Fibroblast of gingiva (primary cell): ENCODE data around the gene FN3K.
"Not testable (repeated sequence)": the region's sequence is repeated elsewhere in the genome, so short reads cannot be mapped to it uniquely, and the experiment has no call there.

Experiments used
- DNase-seq: peaks from one replicate; pipeline ENCODE4 v3.0.0-alpha.2; 2011; ENCODE audit warnings: low read depth

The FN3K gene

GRCh38 chr17:82737967-82738877 lies 2.8 kb downstream of the FN3K start:
- DNase-seq: no peak

GRCh38 chr17:82740906-82741759 lies 5.7 kb downstream of the FN3K start:
- no peak for DNase-seq

DNA sequence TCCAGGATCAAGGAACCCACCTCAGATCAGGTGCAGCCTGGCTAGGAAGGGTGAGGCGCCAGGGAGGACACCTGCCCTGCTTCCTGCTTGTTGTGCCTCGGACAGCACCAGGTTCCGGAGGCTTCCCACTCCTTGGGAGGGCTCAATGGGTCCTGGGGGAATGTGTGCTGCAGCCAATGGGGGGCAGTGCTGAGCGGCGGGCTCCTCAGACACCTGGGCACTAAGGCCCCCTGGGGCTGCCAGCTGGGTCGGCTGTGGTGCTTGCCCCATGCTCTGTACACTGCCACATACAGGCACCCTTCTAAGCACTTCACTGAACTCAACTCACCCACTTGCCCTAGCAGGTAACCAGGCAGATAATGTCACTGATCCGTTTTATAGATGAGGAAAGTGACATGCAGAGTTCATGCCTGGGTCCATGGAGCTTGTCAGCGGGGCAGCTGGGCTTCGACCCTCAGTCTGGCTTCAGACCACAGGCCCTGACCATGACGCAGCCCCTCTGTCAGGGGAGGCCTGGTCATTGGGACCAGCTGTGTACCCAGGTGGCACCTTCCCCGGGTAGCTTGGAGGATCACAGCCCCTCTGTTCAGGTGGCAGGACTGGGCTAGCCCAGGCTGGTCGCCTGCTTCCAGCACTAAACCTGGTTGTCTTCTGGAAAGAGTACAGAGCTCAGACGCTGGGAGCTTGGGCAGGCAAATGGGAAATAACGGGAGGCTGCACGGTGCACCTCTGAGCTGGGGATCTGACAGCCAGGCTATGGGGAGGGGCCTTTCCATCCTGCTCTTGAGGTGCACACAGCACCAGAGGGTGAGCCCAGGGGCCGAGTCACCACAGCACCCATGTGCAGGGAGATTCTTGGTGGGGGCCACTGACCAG lies 8.2 kb downstream of the FN3K start:
- no peak for DNase-seq

- DNase-seq: not testable (repeated sequence)
Measured at GRCh38 chr17:82744736-82745135, 9.3 kb downstream of the FN3K start.

DNA sequence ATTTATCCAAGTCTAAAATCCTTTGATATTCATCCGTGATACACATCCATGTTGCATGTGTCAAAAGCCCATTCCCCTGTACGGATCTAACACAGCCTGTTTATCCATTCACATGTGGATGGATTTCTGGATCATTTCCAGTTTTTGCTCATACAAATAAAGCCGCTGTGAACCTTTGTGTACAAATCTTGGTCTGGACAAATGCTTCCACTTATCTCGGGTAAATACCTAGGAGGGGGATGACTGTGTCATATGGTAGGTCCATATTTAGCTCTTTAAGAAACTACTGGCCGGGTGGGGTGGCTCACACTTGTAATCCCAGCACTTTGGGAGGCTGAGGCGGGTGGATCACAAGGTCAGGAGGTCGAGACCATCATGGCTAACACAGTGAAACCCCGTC lies 10.1 kb downstream of the FN3K start:
- no peak for DNase-seq

- DNase-seq: no peak
Measured at GRCh38 chr17:82748756-82749155, 13.3 kb downstream of the FN3K start.

DNA sequence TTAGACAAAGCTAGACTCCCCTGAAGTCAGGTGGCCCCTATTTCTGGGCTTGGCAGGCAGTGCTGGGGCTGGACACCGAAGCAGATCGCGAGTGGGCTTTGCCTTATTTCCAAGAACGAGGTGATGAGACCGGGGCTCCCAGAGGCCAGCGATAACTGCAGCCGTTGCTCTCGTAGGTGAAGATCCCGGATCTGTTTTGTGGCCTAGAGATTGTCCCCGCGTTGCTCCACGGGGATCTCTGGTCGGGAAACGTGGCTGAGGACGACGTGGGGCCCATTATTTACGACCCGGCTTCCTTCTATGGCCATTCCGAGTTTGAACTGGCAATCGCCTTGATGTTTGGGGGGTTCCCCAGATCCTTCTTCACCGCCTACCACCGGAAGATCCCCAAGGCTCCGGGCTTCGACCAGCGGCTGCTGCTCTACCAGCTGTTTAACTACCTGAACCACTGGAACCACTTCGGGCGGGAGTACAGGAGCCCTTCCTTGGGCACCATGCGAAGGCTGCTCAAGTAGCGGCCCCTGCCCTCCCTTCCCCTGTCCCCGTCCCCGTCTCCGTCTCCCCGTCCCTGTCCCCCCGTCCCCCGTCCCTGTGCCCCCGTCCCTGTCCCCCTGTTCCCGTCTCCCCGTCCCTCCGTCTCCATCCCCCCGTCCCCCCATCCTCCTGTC lies 15.0 kb downstream of the FN3K start:
- no peak for DNase-seq

DNA sequence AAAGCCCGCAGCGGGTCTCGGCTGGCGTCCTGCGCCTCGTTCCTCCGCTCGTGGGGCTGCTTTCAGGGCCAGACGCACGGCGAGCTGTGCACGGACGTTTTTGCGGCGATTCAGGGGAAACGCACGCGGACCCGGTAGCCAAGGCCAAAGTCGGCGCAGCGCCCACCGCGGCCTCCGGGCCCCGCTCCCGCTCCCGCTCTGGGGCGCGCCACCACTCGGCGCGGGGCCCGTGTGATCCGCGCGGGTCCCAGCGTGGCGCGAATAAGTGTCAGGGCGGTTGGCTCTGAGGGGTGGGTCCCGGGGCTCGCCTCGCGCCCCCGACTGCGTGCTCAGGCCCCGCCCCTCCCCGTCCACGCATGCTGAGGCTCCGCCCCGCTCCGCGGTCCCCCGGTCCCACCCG lies 15.8 kb downstream of the FN3K start:
- DNase-seq: no peak

- peak; percentile 88 for DNase-seq
Measured at GRCh38 chr17:82751571-82752370, 16.4 kb downstream of the FN3K start, which contains the start of gene TBCD. TBCD (plus strand) TSS chr17:82752065; CDS start chr17:82752194, 129 bp downstream.

DNA sequence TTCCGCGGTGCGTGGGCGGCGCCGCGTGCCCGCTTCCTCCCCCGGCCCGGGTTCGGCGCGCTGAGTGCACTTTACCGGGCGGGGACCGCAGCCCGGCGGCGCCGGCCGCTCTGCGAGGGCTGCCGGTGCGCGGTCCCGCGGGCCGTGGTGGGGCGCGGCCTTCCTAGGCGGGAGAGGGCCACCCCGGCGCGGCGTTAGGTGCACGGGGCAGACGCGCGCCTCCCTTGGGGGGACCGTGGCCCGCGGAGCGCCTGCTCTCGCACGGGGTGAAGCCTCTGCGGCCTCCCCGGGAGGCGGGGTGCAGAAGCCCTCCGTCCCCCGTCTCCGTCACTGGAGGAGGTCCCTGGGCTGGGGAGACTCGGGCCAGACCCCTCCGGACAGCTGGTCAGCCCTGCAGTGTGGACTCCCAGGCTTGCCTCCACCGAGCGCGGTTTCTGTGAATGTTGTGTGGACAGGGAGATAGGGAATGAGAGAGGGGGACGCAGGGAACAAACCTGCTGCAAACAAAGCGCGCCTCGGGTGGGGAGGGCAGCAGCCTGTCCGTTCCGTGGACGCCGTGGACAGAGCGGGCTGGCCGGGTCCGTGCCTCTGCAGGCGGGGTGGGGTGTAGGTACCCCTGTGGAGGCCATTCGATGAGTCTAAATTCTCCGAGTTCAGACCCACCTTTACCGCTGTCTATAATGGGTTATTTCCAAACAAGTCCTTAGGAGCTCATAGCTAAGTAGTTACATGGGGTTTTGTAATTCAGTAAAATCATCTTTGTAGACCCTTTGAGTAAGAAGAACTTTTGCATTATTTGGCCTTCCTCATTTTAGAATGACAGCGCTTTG lies 17.2 kb downstream of the FN3K start:
- DNase-seq: no peak

GRCh38 chr17:82753201-82753464 lies 17.7 kb downstream of the FN3K start:
- DNase-seq: no peak

- no peak for DNase-seq
Measured at GRCh38 chr17:82754297-82755208, 19.1 kb downstream of the FN3K start.

GRCh38 chr17:82756166-82756565 lies 20.8 kb downstream of the FN3K start:
- DNase-seq: no peak

DNA sequence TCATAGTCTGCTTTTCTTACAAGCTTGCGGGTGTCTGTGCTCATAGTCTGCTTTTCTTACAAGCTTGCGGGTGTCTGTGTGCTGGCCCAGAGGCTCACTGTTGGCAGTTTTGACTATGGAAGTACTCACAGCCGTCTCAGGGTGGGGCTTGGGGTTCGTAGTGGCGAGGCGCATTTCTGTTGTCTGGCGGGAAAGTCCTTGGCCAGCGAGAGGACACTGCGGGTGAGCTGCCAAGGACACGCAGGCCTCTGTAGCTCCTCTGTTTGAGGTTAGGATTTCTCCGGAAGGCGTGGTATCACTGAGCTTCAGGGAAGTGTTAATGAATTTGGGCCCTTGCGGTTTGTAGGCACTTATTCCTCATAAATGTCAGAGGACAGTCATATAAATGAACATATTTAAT lies 30.0 kb downstream of the FN3K start:
- DNase-seq: no peak

DNA sequence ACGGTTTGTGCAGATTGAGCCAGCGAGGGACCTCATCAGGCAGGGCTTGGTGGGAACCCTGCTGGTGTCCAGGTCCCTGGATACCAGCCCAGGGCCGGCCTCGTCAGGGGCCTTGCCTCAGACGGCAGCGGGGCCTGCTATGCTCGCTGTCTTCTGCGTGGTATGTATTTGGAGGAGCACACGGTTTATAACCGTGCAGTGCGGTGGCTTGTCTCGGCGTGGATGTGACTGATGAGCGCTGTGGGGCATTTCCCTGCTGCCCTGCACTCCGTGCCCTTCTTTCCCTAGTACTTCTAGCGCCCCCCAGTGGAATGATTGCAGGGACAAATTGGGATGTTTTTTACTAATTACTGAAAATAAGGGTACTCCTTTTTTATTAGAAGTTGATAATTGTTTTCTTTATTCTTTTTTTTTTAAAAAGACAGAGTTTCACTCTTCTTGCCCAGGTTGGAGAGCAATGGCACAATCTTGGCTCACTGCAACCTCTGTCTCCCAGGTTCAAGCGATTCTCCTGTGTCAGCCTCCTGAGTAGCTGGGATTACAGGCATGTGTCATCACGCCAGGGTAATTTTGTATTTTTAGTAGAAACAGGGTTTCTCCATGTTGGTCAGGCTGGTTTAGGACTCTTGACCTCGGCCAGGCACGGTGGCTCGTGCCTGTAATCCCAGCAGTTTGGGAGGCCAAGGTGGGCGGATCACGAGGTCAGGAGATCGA lies 31.8 kb downstream of the FN3K start:
- DNase-seq: peak; percentile 29

DNA sequence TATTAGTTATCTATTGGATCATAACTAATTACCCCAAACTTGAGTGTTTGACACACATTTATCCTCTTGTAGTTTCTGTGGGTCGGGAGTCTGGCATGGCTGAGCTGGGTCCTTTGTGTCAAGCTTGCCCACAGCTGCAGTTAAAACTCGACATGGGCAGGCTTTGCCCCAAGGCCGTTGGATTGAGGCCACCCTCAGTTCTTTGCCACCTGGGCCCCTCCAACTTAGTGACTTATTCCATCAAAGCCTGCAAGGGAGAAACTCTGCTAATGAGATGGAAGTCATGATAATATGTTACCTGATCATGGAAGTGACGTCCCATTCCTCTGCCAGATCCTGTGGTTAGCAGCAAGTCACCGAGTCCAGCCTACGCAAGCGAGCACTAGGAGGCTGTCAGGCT lies 33.6 kb downstream of the FN3K start:
- DNase-seq: no peak

GRCh38 chr17:82772026-82772425 lies 36.6 kb downstream of the FN3K start:
- peak; percentile 79 for DNase-seq

- not testable (repeated sequence) for DNase-seq
Measured at GRCh38 chr17:82774456-82774855, 39.0 kb downstream of the FN3K start.
